ENCODE results near the gene PCDHA3.

- no peak for TF ChIP-seq CTCF (IDR thresholded peaks at IDR 0.05)
- no peak for TF ChIP-seq POLR2A (IDR thresholded peaks at IDR 0.05)
Measured at GRCh38 chr5:140823475-140823874, 22.6 kb downstream of the PCDHA3 start.

Measured in adrenal gland (tissue), 5 donors.